Measurements from ENCODE around the gene FLT3LG.
"Not testable (repeated sequence)": the region's sequence is repeated elsewhere in the genome, so short reads cannot be mapped to it uniquely, and the experiment has no call there.

The FLT3LG gene

GRCh38 chr19:49447485-49448431 lies 26.3 kb upstream of the FLT3LG start:
- H3K9me3 Mint-ChIP-seq (ENCODE audit: low read depth): no peaks in the 10 kb centered on the region
- H3K4me1 Mint-ChIP-seq (ENCODE audit: low read depth): peaks cover 38% of the 10 kb centered on the region
- H3K27ac Mint-ChIP-seq: no peak overlapping the region
- H3K4me3 Mint-ChIP-seq: no peak overlapping the region
- H3K27me3 Mint-ChIP-seq: no peaks in the 10 kb centered on the region
- H3K36me3 Mint-ChIP-seq: peaks cover 6% of the 10 kb centered on the region

GRCh38 chr19:49448432-49448786 lies 25.6 kb upstream of the FLT3LG start:
- Mint-ChIP-seq H3K27me3 (no peaks in the 10 kb centered on the region), H3K4me3 (peak overlapping the region; percentile 57), H3K27ac (no peak overlapping the region), H3K36me3 (peaks cover 6% of the 10 kb centered on the region), H3K9me3 (ENCODE audit: low read depth) (no peaks in the 10 kb centered on the region), H3K4me1 (ENCODE audit: low read depth) (peaks cover 40% of the 10 kb centered on the region)

GRCh38 chr19:49450405-49450804 lies 23.6 kb upstream of the FLT3LG start:
- H3K4me3 Mint-ChIP-seq: peak overlapping the region; percentile 100
- H3K4me1 Mint-ChIP-seq (ENCODE audit: low read depth): peaks cover 41% of the 10 kb centered on the region
- H3K9me3 Mint-ChIP-seq (ENCODE audit: low read depth): no peaks in the 10 kb centered on the region
- H3K27ac Mint-ChIP-seq: peak overlapping the region; percentile 99
- H3K36me3 Mint-ChIP-seq: peaks cover 6% of the 10 kb centered on the region
- no peaks in the 10 kb centered on the region for H3K27me3 Mint-ChIP-seq

GRCh38 chr19:49451430-49452181 lies 22.4 kb upstream of the FLT3LG start, which contains the start of gene PIH1D1:
PIH1D1 (minus strand) TSS chr19:49451814; CDS start chr19:49451574, 240 bp downstream.
- peaks cover 48% of the 10 kb centered on the region for H3K4me1 Mint-ChIP-seq (ENCODE audit: low read depth)
- H3K36me3 Mint-ChIP-seq: peaks cover 6% of the 10 kb centered on the region

GRCh38 chr19:49453013-49453756 lies 20.8 kb upstream of the FLT3LG start, which contains the start of gene ALDH16A1:
ALDH16A1 (plus strand) TSS chr19:49453225; CDS start chr19:49453332, 107 bp downstream.
- peaks cover 50% of the 10 kb centered on the region for H3K4me1 Mint-ChIP-seq (ENCODE audit: low read depth)
- peaks cover 6% of the 10 kb centered on the region for H3K36me3 Mint-ChIP-seq
- no peaks in the 10 kb centered on the region for H3K27me3 Mint-ChIP-seq
- H3K4me3 Mint-ChIP-seq: peak within 1 kb of the TSS; percentile 100
- no peaks in the 10 kb centered on the region for H3K9me3 Mint-ChIP-seq (ENCODE audit: low read depth)
- H3K27ac Mint-ChIP-seq: peak within 1 kb of the TSS; percentile 100

More at GRCh38 chr19:49451430-49452181, 22.4 kb upstream of the FLT3LG start, which contains the start of gene PIH1D1:
- no peaks in the 10 kb centered on the region for H3K9me3 Mint-ChIP-seq (ENCODE audit: low read depth)
- H3K27ac Mint-ChIP-seq: peak within 1 kb of the TSS; percentile 100
- H3K4me3 Mint-ChIP-seq: peak within 1 kb of the TSS; percentile 100
- no peaks in the 10 kb centered on the region for H3K27me3 Mint-ChIP-seq

GRCh38 chr19:49453757-49454240 lies 20.2 kb upstream of the FLT3LG start:
- Mint-ChIP-seq H3K27me3 (no peaks in the 10 kb centered on the region), H3K4me1 (ENCODE audit: low read depth) (peaks cover 45% of the 10 kb centered on the region), H3K4me3 (peak overlapping the region; percentile 100), H3K27ac (peak overlapping the region; percentile 100), H3K36me3 (peaks cover 3% of the 10 kb centered on the region), H3K9me3 (ENCODE audit: low read depth) (no peaks in the 10 kb centered on the region)

GRCh38 chr19:49455773-49456172 lies 18.2 kb upstream of the FLT3LG start:
- peaks cover 31% of the 10 kb centered on the region for H3K4me1 Mint-ChIP-seq (ENCODE audit: low read depth)
- H3K36me3 Mint-ChIP-seq: peaks cover 3% of the 10 kb centered on the region
- no peaks in the 10 kb centered on the region for H3K27me3 Mint-ChIP-seq
- peak overlapping the region; percentile 41 for H3K27ac Mint-ChIP-seq
- peak overlapping the region; percentile 20 for H3K4me3 Mint-ChIP-seq
- H3K9me3 Mint-ChIP-seq (ENCODE audit: low read depth): no peaks in the 10 kb centered on the region

- H3K9me3 Mint-ChIP-seq (ENCODE audit: low read depth): no peaks in the 10 kb centered on the region
- peak overlapping the region; percentile 20 for H3K4me3 Mint-ChIP-seq
- peaks cover 3% of the 10 kb centered on the region for H3K36me3 Mint-ChIP-seq
- H3K27me3 Mint-ChIP-seq: no peaks in the 10 kb centered on the region
- H3K27ac Mint-ChIP-seq: no peak overlapping the region
- H3K4me1 Mint-ChIP-seq (ENCODE audit: low read depth): peaks cover 30% of the 10 kb centered on the region
These were observed 17.7 kb upstream of the FLT3LG start for GRCh38 chr19:49456326-49456725.

GRCh38 chr19:49458567-49458903 lies 15.5 kb upstream of the FLT3LG start:
- Mint-ChIP-seq H3K9me3 (ENCODE audit: low read depth) (no peaks in the 10 kb centered on the region), H3K36me3 (no peaks in the 10 kb centered on the region), H3K4me1 (ENCODE audit: low read depth) (peaks cover 19% of the 10 kb centered on the region), H3K4me3 (no peak overlapping the region), H3K27me3 (no peaks in the 10 kb centered on the region), H3K27ac (no peak overlapping the region)

GRCh38 chr19:49459388-49459787 lies 14.6 kb upstream of the FLT3LG start:
- no peaks in the 10 kb centered on the region for H3K9me3 Mint-ChIP-seq (ENCODE audit: low read depth)
- no peak overlapping the region for H3K4me3 Mint-ChIP-seq
- H3K27ac Mint-ChIP-seq: no peak overlapping the region
- no peaks in the 10 kb centered on the region for H3K36me3 Mint-ChIP-seq
- peaks cover 13% of the 10 kb centered on the region for H3K4me1 Mint-ChIP-seq (ENCODE audit: low read depth)
- H3K27me3 Mint-ChIP-seq: no peaks in the 10 kb centered on the region

GRCh38 chr19:49461130-49461529 lies 12.9 kb upstream of the FLT3LG start:
- H3K27ac Mint-ChIP-seq; H3K4me1 Mint-ChIP-seq (ENCODE audit: low read depth); H3K4me3 Mint-ChIP-seq; H3K9me3 Mint-ChIP-seq (ENCODE audit: low read depth); H3K27me3 Mint-ChIP-seq; H3K36me3 Mint-ChIP-seq: not testable (repeated sequence)

GRCh38 chr19:49461656-49462055 lies 12.4 kb upstream of the FLT3LG start:
- Mint-ChIP-seq H3K9me3 (ENCODE audit: low read depth) (no peaks in the 10 kb centered on the region), H3K27ac (no peak overlapping the region), H3K4me1 (ENCODE audit: low read depth) (peaks cover 2% of the 10 kb centered on the region), H3K36me3 (no peaks in the 10 kb centered on the region), H3K27me3 (no peaks in the 10 kb centered on the region), H3K4me3 (no peak overlapping the region)

GRCh38 chr19:49462492-49462891 lies 11.5 kb upstream of the FLT3LG start:
- H3K27me3 Mint-ChIP-seq: no peaks in the 10 kb centered on the region
- no peaks in the 10 kb centered on the region for H3K4me1 Mint-ChIP-seq (ENCODE audit: low read depth)
- no peak overlapping the region for H3K4me3 Mint-ChIP-seq
- H3K27ac Mint-ChIP-seq: no peak overlapping the region
- no peaks in the 10 kb centered on the region for H3K36me3 Mint-ChIP-seq
- no peaks in the 10 kb centered on the region for H3K9me3 Mint-ChIP-seq (ENCODE audit: low read depth)

GRCh38 chr19:49463960-49464740 lies 9.9 kb upstream of the FLT3LG start:
- H3K36me3 Mint-ChIP-seq: peaks cover 4% of the 10 kb centered on the region
- H3K4me1 Mint-ChIP-seq (ENCODE audit: low read depth): peaks cover 7% of the 10 kb centered on the region
- no peaks in the 10 kb centered on the region for H3K9me3 Mint-ChIP-seq (ENCODE audit: low read depth)
- H3K27ac Mint-ChIP-seq: no peak overlapping the region
- no peaks in the 10 kb centered on the region for H3K27me3 Mint-ChIP-seq
- no peak overlapping the region for H3K4me3 Mint-ChIP-seq
